Measurements from ENCODE around the gene POLR3K. TPM values are rescaled to one million over a fixed set of nuclear protein-coding genes. Genes with fewer than 3 reads are reported as not detected.

Gene POLR3K
- total RNA-seq, 1 donor, result 5.6 TPM

DNA sequence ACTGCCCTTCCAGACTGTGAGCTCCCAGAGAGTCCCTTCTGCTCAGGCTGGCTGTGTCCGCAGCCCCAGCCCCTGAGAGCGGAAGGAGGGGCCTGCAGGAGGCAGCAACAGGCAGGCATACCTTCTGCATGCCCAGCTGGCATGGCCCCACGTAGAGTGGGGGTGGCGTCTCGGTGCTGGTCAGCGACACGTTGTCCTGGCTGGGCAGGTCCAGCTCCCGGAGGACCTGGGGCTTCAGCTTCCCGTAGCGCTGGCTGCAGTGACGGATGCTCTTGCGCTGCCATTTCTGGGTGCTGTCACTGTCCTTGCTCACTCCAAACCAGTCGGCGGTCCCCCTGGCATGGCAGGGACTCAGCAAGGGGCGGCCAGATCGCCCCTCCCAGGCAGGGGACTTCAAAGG, 10.1 kb upstream of the POLR3K start:
- TF ChIP-seq, protein P1, sequence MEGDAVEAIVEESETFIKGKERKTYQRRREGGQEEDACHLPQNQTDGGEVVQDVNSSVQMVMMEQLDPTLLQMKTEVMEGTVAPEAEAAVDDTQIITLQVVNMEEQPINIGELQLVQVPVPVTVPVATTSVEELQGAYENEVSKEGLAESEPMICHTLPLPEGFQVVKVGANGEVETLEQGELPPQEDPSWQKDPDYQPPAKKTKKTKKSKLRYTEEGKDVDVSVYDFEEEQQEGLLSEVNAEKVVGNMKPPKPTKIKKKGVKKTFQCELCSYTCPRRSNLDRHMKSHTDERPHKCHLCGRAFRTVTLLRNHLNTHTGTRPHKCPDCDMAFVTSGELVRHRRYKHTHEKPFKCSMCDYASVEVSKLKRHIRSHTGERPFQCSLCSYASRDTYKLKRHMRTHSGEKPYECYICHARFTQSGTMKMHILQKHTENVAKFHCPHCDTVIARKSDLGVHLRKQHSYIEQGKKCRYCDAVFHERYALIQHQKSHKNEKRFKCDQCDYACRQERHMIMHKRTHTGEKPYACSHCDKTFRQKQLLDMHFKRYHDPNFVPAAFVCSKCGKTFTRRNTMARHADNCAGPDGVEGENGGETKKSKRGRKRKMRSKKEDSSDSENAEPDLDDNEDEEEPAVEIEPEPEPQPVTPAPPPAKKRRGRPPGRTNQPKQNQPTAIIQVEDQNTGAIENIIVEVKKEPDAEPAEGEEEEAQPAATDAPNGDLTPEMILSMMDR (IDR thresholded peaks at IDR 0.05; ENCODE audit: insufficient read depth, low read depth, low read length), result no peak
- DNase-seq (ENCODE audit: low read depth), result no peak

DNA sequence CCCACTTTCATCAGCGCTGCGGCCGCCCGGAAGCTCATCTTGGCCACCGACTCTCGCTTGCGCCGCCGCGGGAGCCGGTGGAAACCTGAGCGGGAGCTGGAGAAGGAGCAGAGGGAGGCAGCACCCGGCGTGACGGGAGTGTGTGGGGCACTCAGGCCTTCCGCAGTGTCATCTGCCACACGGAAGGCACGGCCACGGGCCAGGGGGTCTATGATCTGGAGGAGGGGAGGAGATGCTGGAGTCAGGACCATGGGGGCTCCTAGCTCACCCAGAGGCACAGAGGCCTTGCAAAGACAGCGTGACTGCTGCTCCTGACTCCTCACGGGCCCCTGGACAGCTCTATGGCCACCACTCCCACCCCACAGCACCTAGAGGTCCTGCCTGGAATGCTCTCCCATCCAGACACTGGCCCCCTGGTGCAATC, 9.6 kb upstream of the POLR3K start:
- TF ChIP-seq, protein P1 (IDR thresholded peaks at IDR 0.05; ENCODE audit: insufficient read depth, low read depth, low read length), result no peak
- no peak for DNase-seq (ENCODE audit: low read depth)
- no peak overlapping the region for H3K4me3 ChIP-seq (ENCODE audit: low read depth, low read length)

More for the DNA sequence above, 10.1 kb upstream of the POLR3K start:
- H3K4me3 ChIP-seq (ENCODE audit: low read depth, low read length), result no peak overlapping the region

DNA sequence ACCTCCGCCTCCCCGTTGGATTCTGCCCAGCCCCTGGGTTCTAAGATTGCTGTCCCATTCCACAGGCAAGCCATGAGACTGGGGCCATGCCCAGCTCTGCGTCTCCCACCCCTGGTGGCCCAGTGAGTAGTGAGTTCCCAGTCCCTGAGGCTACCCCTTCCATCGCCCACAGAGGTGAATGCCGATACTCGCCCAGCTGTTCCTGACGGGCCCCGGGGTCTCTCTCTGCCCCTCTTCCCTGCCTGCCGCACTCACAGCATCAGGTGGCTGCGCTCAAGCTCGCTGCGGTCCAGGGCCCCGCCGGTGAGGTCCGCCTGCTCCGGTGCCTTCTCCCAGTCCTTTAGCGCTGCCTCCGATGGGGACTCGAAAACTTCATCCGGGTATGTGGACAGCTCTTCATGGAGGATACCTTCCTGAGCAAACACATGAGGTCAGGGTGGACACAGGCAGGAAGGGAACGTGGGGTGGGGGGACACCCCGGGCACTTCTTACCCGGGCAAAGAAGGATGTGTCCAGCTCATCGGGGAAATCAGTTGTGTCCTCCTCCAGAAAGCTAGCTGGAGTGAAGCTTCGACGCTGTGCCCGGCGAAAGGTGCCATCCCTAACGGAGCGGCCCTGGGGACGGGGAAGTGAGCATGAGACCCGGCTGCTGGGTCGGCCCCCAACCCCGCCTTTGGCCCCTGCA, 9.0 kb upstream of the POLR3K start:
- DNase-seq (ENCODE audit: low read depth), result no peak

DNA sequence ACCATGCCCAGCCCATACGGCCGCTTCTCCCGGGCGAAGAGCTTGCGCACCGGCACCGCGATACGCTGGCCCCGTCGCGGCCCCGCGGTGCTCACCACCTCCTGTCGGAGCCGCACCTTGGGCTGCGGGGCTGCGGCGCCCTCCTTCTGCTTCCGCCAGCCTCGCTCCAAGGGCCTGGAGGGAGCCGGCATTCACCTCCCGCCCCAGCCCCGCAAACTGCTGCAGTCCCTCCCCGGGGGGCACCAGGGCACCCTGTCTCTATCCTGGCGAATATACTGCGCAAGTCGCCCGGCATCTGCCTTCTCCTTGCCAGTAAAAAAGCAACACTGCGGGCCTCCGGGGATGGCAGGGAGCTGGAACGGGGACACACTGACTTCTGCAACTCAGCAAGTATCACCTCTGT, 8.5 kb upstream of the POLR3K start:
- TF ChIP-seq, protein P1 (IDR thresholded peaks at IDR 0.05; ENCODE audit: insufficient read depth, low read depth, low read length), result no peak
- DNase-seq (ENCODE audit: low read depth), result no peak
- no peak overlapping the region for H3K4me3 ChIP-seq (ENCODE audit: low read depth, low read length)

More for the DNA sequence above, 9.0 kb upstream of the POLR3K start:
- no peak overlapping the region for H3K4me3 ChIP-seq (ENCODE audit: low read depth, low read length)
- TF ChIP-seq, protein P1 (IDR thresholded peaks at IDR 0.05; ENCODE audit: insufficient read depth, low read depth, low read length), result no peak

DNA sequence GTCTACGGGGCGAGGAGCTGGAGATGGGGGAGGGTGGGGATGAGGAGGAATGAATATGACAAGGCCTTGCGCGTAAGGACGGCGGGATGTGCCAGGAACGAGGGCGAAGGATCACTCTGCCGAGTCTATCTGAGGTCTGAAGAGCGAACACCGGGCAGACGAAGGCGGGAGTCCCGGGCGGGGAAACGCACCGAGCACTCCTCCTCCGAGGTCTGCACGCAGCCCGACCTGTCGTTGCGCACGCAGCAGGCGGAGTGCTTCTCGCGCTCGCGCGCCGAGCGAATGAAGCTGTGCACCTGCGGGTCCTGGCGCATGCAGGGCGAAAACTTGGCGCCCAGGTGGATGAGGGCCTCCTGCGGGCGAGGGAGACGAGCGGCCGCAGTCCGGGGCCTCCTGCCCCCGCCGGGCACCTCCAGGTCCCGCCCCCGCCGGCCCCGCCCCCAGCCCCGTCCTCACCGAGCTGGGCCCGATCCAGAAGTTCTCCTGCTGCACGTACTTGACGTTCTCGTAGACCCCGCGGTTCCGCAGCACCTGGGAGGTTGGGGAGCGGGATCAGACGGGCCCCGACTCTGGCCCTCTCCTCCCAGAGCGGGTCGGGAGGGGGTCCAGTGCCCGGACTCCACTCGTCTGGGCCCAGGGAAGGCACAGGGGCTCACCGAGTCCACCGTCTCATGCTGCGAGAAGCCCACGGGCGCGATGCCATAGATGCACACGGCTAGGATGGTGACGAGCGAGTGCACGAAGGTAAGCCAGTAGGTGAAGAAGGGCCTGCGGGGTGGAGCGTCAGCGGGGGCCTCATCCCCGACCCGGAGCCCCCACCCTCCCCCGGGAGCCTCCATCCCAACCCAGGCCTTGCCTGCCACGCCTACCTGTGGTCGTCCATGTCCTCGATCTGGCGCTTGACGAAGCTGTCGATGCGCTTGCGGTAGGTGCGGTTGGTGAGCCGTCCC, 7.8 kb upstream of the POLR3K start:
- DNase-seq (ENCODE audit: low read depth), result no peak
- TF ChIP-seq, protein P1 (IDR thresholded peaks at IDR 0.05; ENCODE audit: insufficient read depth, low read depth, low read length), result no peak
- no peak overlapping the region for H3K4me3 ChIP-seq (ENCODE audit: low read depth, low read length)

DNA sequence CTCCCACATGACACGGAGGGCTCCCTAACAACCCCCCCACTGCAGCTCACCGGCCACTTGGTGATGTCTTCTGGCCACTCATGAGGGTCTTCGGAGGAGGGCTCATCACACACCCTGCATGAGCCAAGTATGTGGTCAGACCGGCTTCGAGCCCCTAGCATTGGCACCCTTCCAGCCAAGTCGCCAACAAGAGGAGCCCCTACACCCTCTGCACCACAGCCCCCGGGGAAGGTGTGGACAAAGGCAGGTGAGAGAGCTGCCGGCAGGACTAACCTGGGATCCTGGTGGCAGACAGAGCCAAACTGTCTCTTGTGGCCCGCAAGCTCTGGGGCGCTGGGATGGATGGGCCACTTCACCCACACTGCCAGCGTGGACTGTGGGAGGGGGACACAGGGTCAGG, 6.8 kb upstream of the POLR3K start:
- TF ChIP-seq, protein P1 (IDR thresholded peaks at IDR 0.05; ENCODE audit: insufficient read depth, low read depth, low read length), result no peak
- no peak overlapping the region for H3K4me3 ChIP-seq (ENCODE audit: low read depth, low read length)
- DNase-seq (ENCODE audit: low read depth), result no peak

Data from fibroblast of villous mesenchyme (primary cell).